Measurements from ENCODE around the gene DAB1. TPM values are rescaled to one million over a fixed set of nuclear protein-coding genes. Genes with fewer than 3 reads are reported as not detected.

The DAB1 gene
- total RNA-seq, 3 donors from 2014 or later = 0.61 to 2.0 (median 0.92) TPM

GRCh38 chr1:57384284-57384683, 39.6 kb downstream of the DAB1 start:
- H3K36me3 ChIP-seq (ENCODE audit: low read depth) = no peaks in the 10 kb centered on the region
- no peaks in the 10 kb centered on the region for H3K9me3 ChIP-seq
- H3K4me1 ChIP-seq (ENCODE audit: low read depth) = no peaks in the 10 kb centered on the region
- H3K4me3 ChIP-seq = no peak overlapping the region
- intact Hi-C loops (cut with DNase I, micrococcal nuclease) = no loop called here
- TF ChIP-seq CTCF (IDR thresholded peaks at IDR 0.05) = no peak
- DNase-seq = no peak
- no peak for ATAC-seq

- intact Hi-C loops (cut with DNase I, micrococcal nuclease) = no loop called here
- Histone ChIP-seq H3K4me1 (ENCODE audit: low read depth) (no peaks in the 10 kb centered on the region), H3K36me3 (ENCODE audit: low read depth) (no peaks in the 10 kb centered on the region), H3K9me3 (no peaks in the 10 kb centered on the region), H3K4me3 (no peak overlapping the region)
- ATAC-seq (no peak), DNase-seq (no peak)
- no peak for TF ChIP-seq CTCF (IDR thresholded peaks at IDR 0.05)
Measured at GRCh38 chr1:57381871-57382270, 42.0 kb downstream of the DAB1 start.

DNA sequence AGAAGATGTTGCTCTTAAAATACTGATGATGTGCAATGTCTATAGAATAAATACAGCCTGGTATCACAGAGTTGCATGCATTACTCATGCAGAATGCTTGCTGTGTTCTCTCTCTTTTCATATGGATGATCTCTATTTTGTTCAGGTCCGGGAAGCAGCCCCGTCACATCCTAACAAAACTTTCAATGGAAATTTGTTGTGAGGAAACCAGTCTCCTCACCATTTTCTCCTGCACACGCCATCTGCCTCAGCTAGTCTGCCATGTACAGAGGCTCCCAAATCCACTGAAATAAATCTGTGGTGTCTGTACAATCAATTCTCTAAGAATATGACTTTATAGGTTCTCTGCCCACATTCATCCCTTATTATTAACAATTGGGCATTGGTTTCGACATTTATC, 42.4 kb downstream of the DAB1 start:
- Histone ChIP-seq H3K4me3 (no peak overlapping the region), H3K4me1 (ENCODE audit: low read depth) (no peaks in the 10 kb centered on the region), H3K9me3 (no peaks in the 10 kb centered on the region), H3K36me3 (ENCODE audit: low read depth) (no peaks in the 10 kb centered on the region)
- intact Hi-C loops (cut with DNase I, micrococcal nuclease) = no loop called here
- no peak for TF ChIP-seq CTCF (IDR thresholded peaks at IDR 0.05)
- DNase-seq = no peak
- ATAC-seq = no peak

GRCh38 chr1:57380923-57381322, 42.9 kb downstream of the DAB1 start:
- ATAC-seq (no peak), DNase-seq (no peak)
- Histone ChIP-seq H3K4me1 (ENCODE audit: low read depth) (no peaks in the 10 kb centered on the region), H3K4me3 (no peak overlapping the region), H3K9me3 (no peaks in the 10 kb centered on the region), H3K36me3 (ENCODE audit: low read depth) (no peaks in the 10 kb centered on the region)
- intact Hi-C loops (cut with DNase I, micrococcal nuclease) = no loop called here
- no peak for TF ChIP-seq CTCF (IDR thresholded peaks at IDR 0.05)

DNA sequence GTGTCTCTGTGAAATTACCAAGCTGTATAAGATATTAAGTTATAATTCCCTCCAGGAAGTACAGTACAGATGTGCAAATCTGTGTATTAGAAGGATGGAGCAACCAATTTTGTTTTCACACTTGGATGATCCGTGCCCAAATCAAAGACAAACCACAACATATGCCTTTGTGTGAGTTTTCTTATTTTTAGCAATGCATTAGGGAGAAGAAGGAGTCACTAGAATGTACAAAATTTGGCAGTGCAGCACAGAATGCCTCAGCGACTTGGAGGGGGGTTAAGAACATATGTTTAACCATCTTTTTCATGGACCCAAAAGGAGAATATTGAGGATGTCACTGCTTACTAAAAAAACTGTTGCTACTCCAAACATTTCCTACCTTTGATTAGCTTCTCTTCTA, 45.3 kb downstream of the DAB1 start:
- intact Hi-C loops (cut with DNase I, micrococcal nuclease) = no loop called here
- H3K36me3 ChIP-seq (ENCODE audit: low read depth) = no peaks in the 10 kb centered on the region
- no peak for DNase-seq
- H3K4me3 ChIP-seq = no peak overlapping the region
- no peak for TF ChIP-seq CTCF (IDR thresholded peaks at IDR 0.05)
- no peak for ATAC-seq
- H3K9me3 ChIP-seq = no peaks in the 10 kb centered on the region
- H3K4me1 ChIP-seq (ENCODE audit: low read depth) = no peaks in the 10 kb centered on the region
